GM23338 (cell line): ENCODE results near the gene CA12. TPM values are rescaled to one million over a fixed set of nuclear protein-coding genes. Genes with fewer than 3 reads are reported as not detected.

ENCODE experiments used
- ATAC-seq: fragments of 200-7000 bp; cut with Tn5 transposase; 3 replicates; pipeline ENCODE4 v1.9.1; 2020
- DNase-seq: peaks from one replicate; pipeline ENCODE4 v3.0.0-alpha.2; 2015; ENCODE audit warnings: low spot score
- H2AFZ ChIP-seq: fragments of 200-600 bp; sonication (generic); 2 replicates; pipeline ENCODE4 v1.8.0; 2016; ENCODE audit warnings: antibody characterized with exemption, mild to moderate bottlenecking, moderate library complexity
- H3F3A ChIP-seq: fragments of 200-600 bp; sonication (generic); replicated peaks from 2 replicates; pipeline ENCODE4 v1.8.0; 2017; ENCODE audit warnings: antibody characterized with exemption, mixed run types, low read depth
- H3K27ac ChIP-seq: fragments of 200-600 bp; sonication (generic); 2 replicates; pipeline ENCODE4 v1.6.1; 2016; ENCODE audit warnings: low read depth
- H3K27me3 ChIP-seq: fragments of 200-600 bp; sonication (generic); 2 replicates; pipeline ENCODE4 v1.8.0; 2016; ENCODE audit warnings: mild to moderate bottlenecking, mixed run types, moderate library complexity; ENCODE audit not compliant: insufficient read depth
- H3K36me3 ChIP-seq: fragments of 200-600 bp; sonication (generic); 2 replicates; pipeline ENCODE4 v1.8.0; 2016; ENCODE audit warnings: mild to moderate bottlenecking; ENCODE audit not compliant: insufficient read depth
- H3K4me1 ChIP-seq: fragments of 200-600 bp; sonication (generic); 2 replicates; pipeline ENCODE4 v1.8.0; 2016; ENCODE audit warnings: mild to moderate bottlenecking, moderate library complexity; ENCODE audit not compliant: insufficient read depth
- H3K4me2 ChIP-seq: fragments of 200-600 bp; sonication (generic); 2 replicates; pipeline ENCODE4 v1.7.1; 2017; ENCODE audit warnings: mixed run types
- H3K4me3 ChIP-seq: fragments of 200-600 bp; sonication (generic); 2 replicates; pipeline ENCODE4 v1.6.1; 2016; ENCODE audit warnings: mixed run types
- H3K79me2 ChIP-seq: fragments of 200-600 bp; sonication (generic); replicated peaks from 2 replicates; pipeline ENCODE4 v1.8.0; 2017; ENCODE audit warnings: mild to moderate bottlenecking; ENCODE audit not compliant: insufficient read depth
- H3K9me2 ChIP-seq: fragments of 200-600 bp; sonication (generic); 2 replicates; pipeline ENCODE4 v1.8.0; 2017; ENCODE audit not compliant: insufficient read depth
- H4K20me1 ChIP-seq: fragments of 200-600 bp; sonication (generic); replicated peaks from 2 replicates; pipeline ENCODE4 v1.8.0; 2017; ENCODE audit warnings: mild to moderate bottlenecking; ENCODE audit not compliant: insufficient read depth
- H3K27ac Mint-ChIP-seq: 2 replicates; pipeline ENCODE4 v1.8.0; 2020; ENCODE audit warnings: inconsistent platforms, mild to moderate bottlenecking, moderate library complexity, mixed read lengths
- H3K27me3 Mint-ChIP-seq: 3 replicates; pipeline ENCODE4 v1.8.0; 2022; ENCODE audit warnings: low read depth, mild to moderate bottlenecking, moderate library complexity, mixed read lengths, inconsistent platforms; ENCODE audit not compliant: insufficient read depth, poor library complexity
- H3K36me3 Mint-ChIP-seq: 3 replicates; pipeline ENCODE4 v1.8.0; 2021; ENCODE audit warnings: low read depth, mild to moderate bottlenecking, inconsistent platforms, moderate library complexity, mixed read lengths
- H3K4me1 Mint-ChIP-seq: 3 replicates; pipeline ENCODE4 v1.8.0; 2020; ENCODE audit warnings: mild to moderate bottlenecking, inconsistent platforms, mixed read lengths
- H3K4me3 Mint-ChIP-seq: 3 replicates; pipeline ENCODE4 v1.8.0; 2021; ENCODE audit warnings: moderate library complexity, mild to moderate bottlenecking, inconsistent platforms, mixed read lengths
- H3K9me3 Mint-ChIP-seq: 3 replicates; pipeline ENCODE4 v1.8.0; 2020; ENCODE audit warnings: moderate library complexity, mild to moderate bottlenecking, inconsistent platforms, mixed read lengths
- CTCF ChIP-seq, 2 experiments: fragments of 200-600 bp in 1 of 2; sonication (generic) in 1 of 2; conservative IDR thresholded peaks; 2 replicates each; pipeline versions ENCODE4 v1.5.1 to v1.6.1; 2016 to 2017; ENCODE audit warnings: antibody characterized with exemption in 2 of 2, low read depth in 2 of 2, mild to moderate bottlenecking in 2 of 2, moderate library complexity in 1 of 2
- ETS1 ChIP-seq: IDR thresholded peaks from 2 replicates; pipeline ENCODE4 v1.6.1; 2016; ENCODE audit warnings: antibody characterized with exemption
- EZH2 ChIP-seq: fragments of 200-600 bp; sonication (generic); IDR thresholded peaks from one replicate; pipeline ENCODE4 v1.8.0; 2017; ENCODE audit warnings: antibody characterized with exemption, mild to moderate bottlenecking, low read depth; ENCODE audit not compliant: unreplicated experiment
- EZH2phosphoT487 ChIP-seq: fragments of 200-600 bp; sonication (generic); IDR thresholded peaks from one replicate; pipeline ENCODE4 v1.8.1; 2018; ENCODE audit warnings: antibody characterized with exemption; ENCODE audit not compliant: unreplicated experiment
- JUNB ChIP-seq: IDR thresholded peaks from one replicate; pipeline ENCODE4 v1.6.1; 2016; ENCODE audit warnings: antibody characterized with exemption; ENCODE audit not compliant: unreplicated experiment
- NANOG ChIP-seq: IDR thresholded peaks from 2 replicates; pipeline ENCODE4 v1.6.1; 2016; ENCODE audit warnings: antibody characterized with exemption, borderline replicate concordance
- REST ChIP-seq: IDR thresholded peaks from one replicate; pipeline ENCODE4 v1.6.1; 2018; ENCODE audit warnings: antibody characterized with exemption; ENCODE audit not compliant: unreplicated experiment
- STAT1 ChIP-seq: IDR thresholded peaks from one replicate; pipeline ENCODE4 v1.6.1; 2016; ENCODE audit warnings: antibody characterized with exemption; ENCODE audit not compliant: unreplicated experiment
- ZNF114 ChIP-seq: fragments of 250-450 bp; sonication (Bioruptor Pico); IDR thresholded peaks from 2 replicates; pipeline ENCODE4 v1.5.0; 2020; ENCODE audit warnings: mild to moderate bottlenecking, moderate library complexity
- ZNF331 ChIP-seq: fragments of 250-450 bp; sonication (Bioruptor Pico); IDR thresholded peaks from 2 replicates; pipeline ENCODE4 v1.5.0; 2020; ENCODE audit warnings: low read depth, mild to moderate bottlenecking, moderate library complexity
- ZNF462 ChIP-seq: fragments of 250-450 bp; sonication (Bioruptor Pico); IDR thresholded peaks from 2 replicates; pipeline ENCODE4 v1.5.0; 2020; ENCODE audit warnings: mild to moderate bottlenecking, moderate library complexity
- polyA plus RNA-seq: library from polyadenylated mRNA; unstranded; fragments of >200 nt; fragmentation: Nextera tagmentation; extraction: Ambion mirVana; gene quantifications from 2 replicates; pipeline ENCODE4 v1.2.1, GENCODE V29; 2016
- total RNA-seq: library from RNA; depleted of rRNA; stranded (reverse); fragments of >200 nt; shearing (Covaris generic); gene quantifications from 2 replicates; pipeline ENCODE4 v1.2.3, GENCODE V29; 2014

The CA12 gene
- total and polyA plus RNA-seq, 2 experiments from 2014 or later: 2.9 to 5.2 TPM

GRCh38 chr15:63350178-63350621, 31.4 kb downstream of the CA12 start:
- H3K27me3 Mint-ChIP-seq: no peaks in the 10 kb centered on the region
- H3F3A ChIP-seq: no peaks in the 10 kb centered on the region
- H3K27ac ChIP-seq: no peak overlapping the region
- H3K4me1 ChIP-seq: no peaks in the 10 kb centered on the region
- TF ChIP-seq NANOG (no peak), ZNF114 (CRISPR knock-in tag) (no peak), EZH2 (no peak), ETS1 (no peak), EZH2phosphoT487 (no peak), REST (no peak), JUNB (no peak), ZNF331 (no peak), ZNF462 (CRISPR knock-in tag) (no peak), STAT1 (no peak), CTCF (conservative IDR thresholded peaks at IDR 0.05; ENCODE audit: low read depth in 2 of 2) (no peak)
- H3K27me3 ChIP-seq: no peaks in the 10 kb centered on the region
- H2AFZ ChIP-seq: no peak overlapping the region
- no peaks in the 10 kb centered on the region for H3K36me3 Mint-ChIP-seq
- no peak overlapping the region for H3K4me3 Mint-ChIP-seq
- H3K36me3 ChIP-seq: no peaks in the 10 kb centered on the region
- no peak overlapping the region for H3K4me3 ChIP-seq
- no peaks in the 10 kb centered on the region for H3K9me2 ChIP-seq
- H3K79me2 ChIP-seq: no peaks in the 10 kb centered on the region
- peaks cover 8% of the 10 kb centered on the region; the same call in 2 of the 3 replicates for H3K4me1 Mint-ChIP-seq
- no peak for ATAC-seq
- H3K9me3 Mint-ChIP-seq: no peaks in the 10 kb centered on the region
- H3K27ac Mint-ChIP-seq: no peak overlapping the region
- no peaks in the 10 kb centered on the region for H4K20me1 ChIP-seq
- no peak for DNase-seq
- H3K4me2 ChIP-seq: no peak overlapping the region
